GM12878 (cell line): ENCODE results near the gene ATRN. TPM values are rescaled to one million over a fixed set of nuclear protein-coding genes. Genes with fewer than 3 reads are reported as not detected.

ENCODE experiments used
- ATAC-seq: fragments of 200-7000 bp; cut with Tn5 transposase; 3 replicates; pipeline ENCODE4 v1.9.1; 2020; ENCODE audit warnings: mild to moderate bottlenecking, moderate library complexity
- BruUV-seq: library from RNA; stranded (reverse); fragments of 400-500 nt; replicated peaks from 2 replicates; lab custom pipeline; 2021; lab: Mats Ljungman, UMichigan
- CTCF ChIA-PET: fragments of 300-600 bp; sonication (Branson Sonifier 250); formaldehyde crosslinking; extraction: SDS; loops from one replicate; lab custom pipeline; 2021; ENCODE audit warnings: inconsistent platforms; lab: Yijun Ruan, JAX
- POLR2A ChIA-PET: fragments of 350-600 bp; formaldehyde crosslinking; extraction: SDS; loops from one replicate; lab custom pipeline; 2021; ENCODE audit warnings: inconsistent platforms; lab: Charles Lee
- RAD21 ChIA-PET: fragments of 300-600 bp; sonication (Branson Sonifier 250); formaldehyde crosslinking; loops from one replicate; lab custom pipeline; 2023; ENCODE audit warnings: antibody characterized with exemption; ENCODE audit not compliant: unreplicated experiment; lab: Charles Lee
- SMC1A ChIA-PET: fragments of 300-600 bp; sonication (Branson Sonifier 250); formaldehyde crosslinking; loops from one replicate; lab custom pipeline; 2023; ENCODE audit not compliant: unreplicated experiment, uncharacterized antibody; lab: Charles Lee
- DNase-seq: peaks from one replicate; pipeline ENCODE4 v3.0.0-alpha.2; 2011; ENCODE audit warnings: low read depth, low spot score
- FAIRE-seq: peaks from 3 replicates; lab custom pipeline; 2011; peaks lifted over from hg19 to GRCh38; lab: Jason Lieb, UNC
- H2AFZ ChIP-seq: 2 replicates; pipeline ENCODE4 v1.6.0; 2011; ENCODE audit warnings: low read depth, low read length, control low read depth; ENCODE audit not compliant: control insufficient read depth
- H3K27ac ChIP-seq: 2 replicates; pipeline ENCODE4 v1.5.1; 2011; ENCODE audit warnings: control low read depth; ENCODE audit not compliant: control insufficient read depth, insufficient read depth
- H3K27me3 ChIP-seq, 2 experiments: replicated peaks in 1 of 2; 2 replicates each; pipeline versions ENCODE4 v1.6.0 to v1.6.1; 2011; ENCODE audit warnings: low read length in 1 of 2; ENCODE audit not compliant: control insufficient read depth in 2 of 2, insufficient read depth in 2 of 2
- H3K36me3 ChIP-seq, 2 experiments: 2 replicates each; pipeline ENCODE4 v1.5.1; 2011; ENCODE audit warnings: low read length in 1 of 2; ENCODE audit not compliant: control insufficient read depth in 2 of 2, insufficient read depth in 2 of 2
- H3K4me1 ChIP-seq: 2 replicates; pipeline ENCODE4 v1.6.1; 2011; ENCODE audit warnings: mild to moderate bottlenecking, low read length, moderate library complexity, mixed read lengths; ENCODE audit not compliant: control insufficient read depth, insufficient read depth
- H3K4me2 ChIP-seq: 2 replicates; pipeline ENCODE4 v1.6.0; 2011; ENCODE audit warnings: control low read depth; ENCODE audit not compliant: control insufficient read depth, insufficient read depth
- H3K4me3 ChIP-seq: fragments of 200-600 bp; sonication (generic); 2 replicates; pipeline ENCODE4 v1.5.1; 2016
- H3K79me2 ChIP-seq: 2 replicates; pipeline ENCODE4 v1.6.0; 2011; ENCODE audit warnings: low read length; ENCODE audit not compliant: control insufficient read depth, insufficient read depth
- H3K9ac ChIP-seq: 2 replicates; pipeline ENCODE4 v1.8.0; 2011; ENCODE audit warnings: low read length, control low read depth, mixed read lengths; ENCODE audit not compliant: control insufficient read depth, insufficient read depth
- H3K9me3 ChIP-seq: replicated peaks from 3 replicates; pipeline ENCODE4 v1.5.1; 2011; ENCODE audit warnings: mild to moderate bottlenecking, low read length; ENCODE audit not compliant: control insufficient read depth, insufficient read depth
- H4K20me1 ChIP-seq: 2 replicates; pipeline ENCODE4 v1.6.0; 2011; ENCODE audit not compliant: control insufficient read depth, insufficient read depth
- BCL11A ChIP-seq: IDR thresholded peaks from 2 replicates; pipeline ENCODE4 v1.6.1; 2011; ENCODE audit warnings: low read depth, low read length
- BHLHE40 ChIP-seq, 2 experiments: fragments of 450-650 bp in 1 of 2; IDR thresholded peaks; 2 replicates each; pipeline ENCODE4 v1.6.1; 2011 to 2017; ENCODE audit warnings: low read depth in 2 of 2, borderline replicate concordance in 1 of 2, improper control_type of control experiment in 1 of 2, low read length in 1 of 2, mild to moderate bottlenecking in 1 of 2
- CBFB ChIP-seq: IDR thresholded peaks from 2 replicates; pipeline ENCODE4 v1.6.1; 2016; ENCODE audit warnings: antibody characterized with exemption, low read depth
- CHD4 ChIP-seq: fragments of 200-600 bp; sonication (generic); IDR thresholded peaks from 2 replicates; pipeline ENCODE4 v1.6.1; 2016; ENCODE audit warnings: mild to moderate bottlenecking
- FOS ChIP-seq: IDR thresholded peaks from 3 replicates; pipeline ENCODE4 v1.6.1; 2011; ENCODE audit warnings: borderline replicate concordance; ENCODE audit not compliant: insufficient read length; ENCODE audit errors: extremely low read depth
- GABPA ChIP-seq: IDR thresholded peaks from 2 replicates; pipeline ENCODE4 v1.6.1; 2014; ENCODE audit warnings: antibody characterized with exemption, low read depth, mild to moderate bottlenecking, inconsistent platforms
- IRF4 ChIP-seq: IDR thresholded peaks from 2 replicates; pipeline ENCODE4 v1.6.1; 2011; ENCODE audit warnings: low read depth, low read length
- JUND ChIP-seq: IDR thresholded peaks from 2 replicates; pipeline ENCODE4 v1.6.1; 2012; ENCODE audit warnings: low read depth, mild to moderate bottlenecking, low read length, improper control_type of control experiment, moderate library complexity
- KAT2A ChIP-seq: conservative IDR thresholded peaks from 2 replicates; pipeline ENCODE4 v1.6.1; 2011; ENCODE audit warnings: low read depth, low read length; ENCODE audit not compliant: control insufficient read depth
- RAD21 ChIP-seq: IDR thresholded peaks from 2 replicates; pipeline ENCODE4 v1.6.1; 2011; ENCODE audit warnings: mild to moderate bottlenecking, low read depth, low read length, moderate library complexity; ENCODE audit not compliant: insufficient read depth
- RFX5 ChIP-seq: IDR thresholded peaks from 2 replicates; pipeline ENCODE4 v1.6.1; 2011; ENCODE audit warnings: low read depth, low read length, improper control_type of control experiment
- RUNX3 ChIP-seq: IDR thresholded peaks from 2 replicates; pipeline ENCODE4 v1.6.1; 2012; ENCODE audit warnings: low read length, inconsistent platforms
- SIN3A ChIP-seq: IDR thresholded peaks from 2 replicates; pipeline ENCODE4 v1.6.1; 2012; ENCODE audit warnings: low read depth, low read length, improper control_type of control experiment
- SMAD1 ChIP-seq: fragments of 450-650 bp; IDR thresholded peaks from 2 replicates; pipeline ENCODE4 v1.6.1; 2018; ENCODE audit warnings: mild to moderate bottlenecking, low read depth; ENCODE audit not compliant: partially characterized antibody
- ZSCAN29 ChIP-seq: fragments of 450-650 bp; IDR thresholded peaks from 2 replicates; pipeline ENCODE4 v1.6.1; 2017; ENCODE audit warnings: mild to moderate bottlenecking, moderate library complexity
- WGBS: methylation state at CpG from one replicate; pipeline ENCODE4 v1.1.6; 2016; ENCODE audit warnings: low lambda C conversion rate; ENCODE audit not compliant: insufficient replicate concordance, insufficient coverage; ENCODE audit errors: missing lambda C conversion rate; 5-methylcytosine and 5-hydroxymethylcytosine counted together
- in situ Hi-C: fragments of 300-500 bp; cut with MboI; formaldehyde crosslinking; loops from 9 replicates; pipeline ENCODE4 v1.14.3; 2018; ENCODE audit warnings: mixed read lengths
- intact Hi-C: fragments of 100-400 bp; cut with micrococcal nuclease; formaldehyde crosslinking; loops from one replicate; pipeline ENCODE4 v1.14.2; 2022; ENCODE audit not compliant: unreplicated experiment
- polyA plus RNA-seq, 11 experiments: library from polyadenylated mRNA; depleted of rRNA in 4 of 11; unstranded in 6 of 11; stranded (reverse) in 5 of 11; fragments of >200 nt; fragmentation: Nextera tagmentation in 4 of 11; fragmentation: Illumina TruSeq in 1 of 11; extraction: Ambion mirVana in 4 of 11; extraction: Trizol in 1 of 11; gene quantifications; 1 replicate in 1 of 11; 2 replicates in 10 of 11; pipeline versions ENCODE4 v1.2.1 to v1.2.3, GENCODE V29; 2011 to 2016; ENCODE audit warnings: inconsistent platforms in 2 of 11, missing spikeins in 2 of 11, low read depth in 1 of 11
- total RNA-seq, 4 experiments: library from RNA; depleted of rRNA in 3 of 4; stranded (reverse); fragments of >200 nt in 3 of 4; fragmentation: Illumina TruSeq in 1 of 4; extraction: Trizol in 1 of 4; gene quantifications; 2 replicates each; pipeline versions ENCODE4 v1.2.1 to v1.2.3, GENCODE V29; 2013 to 2021
- TF ChIP-seq, protein P1 (sequence below): fragments of 450-650 bp; conservative IDR thresholded peaks from 2 replicates; pipeline ENCODE4 v1.6.1; 2017; ENCODE audit warnings: mild to moderate bottlenecking, moderate library complexity
- TF ChIP-seq, protein P2 (sequence below): IDR thresholded peaks from 2 replicates; pipeline ENCODE4 v1.6.1; 2011; ENCODE audit warnings: mild to moderate bottlenecking, low read depth, low read length, moderate library complexity; ENCODE audit not compliant: insufficient replicate concordance
- TF ChIP-seq, protein P3 (sequence below): fragments of 450-650 bp; formaldehyde crosslinking; IDR thresholded peaks from 2 replicates; pipeline ENCODE4 v1.4.0; 2020; ENCODE audit warnings: mild to moderate bottlenecking, moderate library complexity

ATRN gene
- total and polyA plus RNA-seq, 10 of the 15 experiments (the other 5 are each of a cell fraction or from before 2014, with no cell fraction given) = 0.71 to 11.6 (median 6.9) TPM

DNA sequence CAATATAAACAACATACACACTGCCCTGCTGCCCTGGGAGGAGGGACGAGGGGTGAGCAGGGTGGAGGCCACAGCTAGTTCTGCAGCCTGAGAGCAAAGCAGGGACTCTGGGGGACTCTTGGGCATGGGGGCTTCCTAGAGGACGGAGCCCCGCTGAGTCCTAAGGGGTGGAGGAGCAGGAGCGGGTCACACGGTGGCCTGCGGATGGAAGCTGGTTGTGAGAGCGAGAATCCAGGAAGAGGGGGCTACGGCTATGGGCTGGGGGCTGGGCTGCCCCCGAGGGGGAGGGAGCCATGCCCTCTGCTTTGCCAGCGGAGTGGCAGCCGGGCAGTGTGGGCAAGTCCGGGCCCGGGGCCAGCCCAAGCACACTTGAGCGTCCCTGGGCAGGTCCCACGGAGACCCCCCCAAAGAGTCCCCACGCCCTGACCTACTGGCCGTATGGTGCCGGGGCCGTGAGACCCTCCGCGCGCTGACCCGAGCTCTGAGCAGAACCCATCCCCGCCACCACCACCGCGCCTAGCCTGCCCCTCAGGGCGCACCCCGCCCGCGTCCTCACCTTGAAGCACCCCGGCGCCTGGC is 210.6 kb downstream of the ATRN start:
- ChIA-PET POLR2A (no interaction called here), SMC1A (no interaction called here), CTCF (no interaction called here), RAD21 (no interaction called here)
- DNase-seq (no peak), ATAC-seq (no peak), FAIRE-seq (no peak)
- H3K9me3 ChIP-seq = no peaks in the 10 kb centered on the region
- intact Hi-C loops (loop anchor here (10.0 kb wide), 1 partner anchor 403 kb away; no protein-coding TSS in a partner anchor), in situ Hi-C loops (no loop called here)
- no peaks in the 10 kb centered on the region for H3K79me2 ChIP-seq
- H2AFZ ChIP-seq = no peak overlapping the region
- no peak overlapping the region for H3K4me2 ChIP-seq
- no peaks in the 10 kb centered on the region for H3K36me3 ChIP-seq
- no TSS peak for BruUV-seq
- no peak overlapping the region for H3K27ac ChIP-seq
- no peak overlapping the region for H3K4me3 ChIP-seq
- no peak overlapping the region for H3K9ac ChIP-seq
- peaks cover 3 to 6% of the 10 kb centered on the region in 2 experiments; a peak in 3 of 4 replicates for H3K27me3 ChIP-seq
- H4K20me1 ChIP-seq = no peaks in the 10 kb centered on the region; the same call in 1 of the 2 replicates
- WGBS = 25% methylated on average over 29 of the region's 32 CpGs
- no peaks in the 10 kb centered on the region; the same call in 1 of the 2 replicates for H3K4me1 ChIP-seq
- TF ChIP-seq BHLHE40 (IDR thresholded peaks at IDR 0.05; ENCODE audit: borderline replicate concordance in 1 of 2, low read depth in 2 of 2, low read length in 1 of 2) (no peak), KAT2A (no peak), FOS (no peak), RAD21 (no peak), SMAD1 (no peak), SIN3A (no peak), GABPA (no peak), JUND (no peak), IRF4 (no peak), BCL11A (no peak), RUNX3 (no peak), CBFB (no peak), ZSCAN29 (no peak), CHD4 (no peak), RFX5 (no peak)
- TF ChIP-seq, protein P1, sequence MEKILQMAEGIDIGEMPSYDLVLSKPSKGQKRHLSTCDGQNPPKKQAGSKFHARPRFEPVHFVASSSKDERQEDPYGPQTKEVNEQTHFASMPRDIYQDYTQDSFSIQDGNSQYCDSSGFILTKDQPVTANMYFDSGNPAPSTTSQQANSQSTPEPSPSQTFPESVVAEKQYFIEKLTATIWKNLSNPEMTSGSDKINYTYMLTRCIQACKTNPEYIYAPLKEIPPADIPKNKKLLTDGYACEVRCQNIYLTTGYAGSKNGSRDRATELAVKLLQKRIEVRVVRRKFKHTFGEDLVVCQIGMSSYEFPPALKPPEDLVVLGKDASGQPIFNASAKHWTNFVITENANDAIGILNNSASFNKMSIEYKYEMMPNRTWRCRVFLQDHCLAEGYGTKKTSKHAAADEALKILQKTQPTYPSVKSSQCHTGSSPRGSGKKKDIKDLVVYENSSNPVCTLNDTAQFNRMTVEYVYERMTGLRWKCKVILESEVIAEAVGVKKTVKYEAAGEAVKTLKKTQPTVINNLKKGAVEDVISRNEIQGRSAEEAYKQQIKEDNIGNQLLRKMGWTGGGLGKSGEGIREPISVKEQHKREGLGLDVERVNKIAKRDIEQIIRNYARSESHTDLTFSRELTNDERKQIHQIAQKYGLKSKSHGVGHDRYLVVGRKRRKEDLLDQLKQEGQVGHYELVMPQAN = no peak
- TF ChIP-seq, protein P2, sequence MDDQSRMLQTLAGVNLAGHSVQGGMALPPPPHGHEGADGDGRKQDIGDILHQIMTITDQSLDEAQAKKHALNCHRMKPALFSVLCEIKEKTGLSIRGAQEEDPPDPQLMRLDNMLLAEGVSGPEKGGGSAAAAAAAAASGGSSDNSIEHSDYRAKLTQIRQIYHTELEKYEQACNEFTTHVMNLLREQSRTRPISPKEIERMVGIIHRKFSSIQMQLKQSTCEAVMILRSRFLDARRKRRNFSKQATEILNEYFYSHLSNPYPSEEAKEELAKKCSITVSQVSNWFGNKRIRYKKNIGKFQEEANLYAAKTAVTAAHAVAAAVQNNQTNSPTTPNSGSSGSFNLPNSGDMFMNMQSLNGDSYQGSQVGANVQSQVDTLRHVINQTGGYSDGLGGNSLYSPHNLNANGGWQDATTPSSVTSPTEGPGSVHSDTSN = no peak
- TF ChIP-seq, protein P3, sequence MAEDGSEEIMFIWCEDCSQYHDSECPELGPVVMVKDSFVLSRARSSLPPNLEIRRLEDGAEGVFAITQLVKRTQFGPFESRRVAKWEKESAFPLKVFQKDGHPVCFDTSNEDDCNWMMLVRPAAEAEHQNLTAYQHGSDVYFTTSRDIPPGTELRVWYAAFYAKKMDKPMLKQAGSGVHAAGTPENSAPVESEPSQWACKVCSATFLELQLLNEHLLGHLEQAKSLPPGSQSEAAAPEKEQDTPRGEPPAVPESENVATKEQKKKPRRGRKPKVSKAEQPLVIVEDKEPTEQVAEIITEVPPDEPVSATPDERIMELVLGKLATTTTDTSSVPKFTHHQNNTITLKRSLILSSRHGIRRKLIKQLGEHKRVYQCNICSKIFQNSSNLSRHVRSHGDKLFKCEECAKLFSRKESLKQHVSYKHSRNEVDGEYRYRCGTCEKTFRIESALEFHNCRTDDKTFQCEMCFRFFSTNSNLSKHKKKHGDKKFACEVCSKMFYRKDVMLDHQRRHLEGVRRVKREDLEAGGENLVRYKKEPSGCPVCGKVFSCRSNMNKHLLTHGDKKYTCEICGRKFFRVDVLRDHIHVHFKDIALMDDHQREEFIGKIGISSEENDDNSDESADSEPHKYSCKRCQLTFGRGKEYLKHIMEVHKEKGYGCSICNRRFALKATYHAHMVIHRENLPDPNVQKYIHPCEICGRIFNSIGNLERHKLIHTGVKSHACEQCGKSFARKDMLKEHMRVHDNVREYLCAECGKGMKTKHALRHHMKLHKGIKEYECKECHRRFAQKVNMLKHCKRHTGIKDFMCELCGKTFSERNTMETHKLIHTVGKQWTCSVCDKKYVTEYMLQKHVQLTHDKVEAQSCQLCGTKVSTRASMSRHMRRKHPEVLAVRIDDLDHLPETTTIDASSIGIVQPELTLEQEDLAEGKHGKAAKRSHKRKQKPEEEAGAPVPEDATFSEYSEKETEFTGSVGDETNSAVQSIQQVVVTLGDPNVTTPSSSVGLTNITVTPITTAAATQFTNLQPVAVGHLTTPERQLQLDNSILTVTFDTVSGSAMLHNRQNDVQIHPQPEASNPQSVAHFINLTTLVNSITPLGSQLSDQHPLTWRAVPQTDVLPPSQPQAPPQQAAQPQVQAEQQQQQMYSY (CRISPR knock-in tag) = no peak
